Glomerular visceral epithelial cell (primary cell): ENCODE results near the gene MPPED2.

ENCODE experiments used
- DNase-seq: peaks from one replicate; pipeline ENCODE4 v3.0.0-alpha.2; 2016; ENCODE audit errors: extremely low spot score

MPPED2 gene

GRCh38 chr11:30420233-30420787 is 165.8 kb downstream of the MPPED2 start:
- DNase-seq = no peak

GRCh38 chr11:30414806-30415205 is 171.3 kb downstream of the MPPED2 start:
- DNase-seq = no peak

GRCh38 chr11:30414244-30414643 is 171.9 kb downstream of the MPPED2 start:
- no peak for DNase-seq

GRCh38 chr11:30412509-30412908 is 173.6 kb downstream of the MPPED2 start:
- no peak for DNase-seq

- no peak for DNase-seq
Observed at GRCh38 chr11:30411383-30411782, 174.8 kb downstream of the MPPED2 start.

GRCh38 chr11:30406978-30407762 is 179.0 kb downstream of the MPPED2 start:
- no peak for DNase-seq

GRCh38 chr11:30405385-30405784 is 180.8 kb downstream of the MPPED2 start:
- no peak for DNase-seq

GRCh38 chr11:30404136-30404535 is 182.0 kb downstream of the MPPED2 start:
- DNase-seq = no peak

GRCh38 chr11:30395751-30396150 is 190.4 kb downstream of the MPPED2 start:
- DNase-seq = no peak

GRCh38 chr11:30393012-30393411 is 193.1 kb downstream of the MPPED2 start:
- DNase-seq = no peak

GRCh38 chr11:30392221-30392784 is 193.8 kb downstream of the MPPED2 start:
- DNase-seq = no peak

GRCh38 chr11:30388957-30389356 is 197.2 kb downstream of the MPPED2 start:
- no peak for DNase-seq

- no peak for DNase-seq
Observed at GRCh38 chr11:30387891-30388861, 198.0 kb downstream of the MPPED2 start.

- DNase-seq = no peak
Observed at GRCh38 chr11:30381879-30382278, 204.3 kb downstream of the MPPED2 start.

- DNase-seq = no peak
Observed at GRCh38 chr11:30380846-30381245, 205.3 kb downstream of the MPPED2 start.

- no peak for DNase-seq
Observed at GRCh38 chr11:30377347-30377746, 208.8 kb downstream of the MPPED2 start.

- no peak for DNase-seq
Observed at GRCh38 chr11:30370164-30370563, 216.0 kb downstream of the MPPED2 start.

GRCh38 chr11:30368394-30368793 is 217.8 kb downstream of the MPPED2 start:
- no peak for DNase-seq

GRCh38 chr11:30365793-30366517 is 220.2 kb downstream of the MPPED2 start:
- no peak for DNase-seq

- no peak for DNase-seq
Observed at GRCh38 chr11:30364837-30365482, 221.2 kb downstream of the MPPED2 start.
